OCI-LY1 (cell line): ENCODE results near the gene RHEB.

Experiments
- EZH2 ChIP-seq: fragments of 200-600 bp; sonication (generic), shearing (Covaris generic); IDR thresholded peaks from 2 replicates; pipeline ENCODE4 v1.8.0; 2017; ENCODE audit warnings: borderline replicate concordance, mixed run types, mild to moderate bottlenecking, antibody characterized with exemption, low read length, moderate library complexity, mixed read lengths
- TF ChIP-seq, protein P1 (sequence below): fragments of 200-600 bp; sonication (generic), shearing (Covaris generic); IDR thresholded peaks from 2 replicates; pipeline ENCODE4 v1.5.1; 2017; ENCODE audit warnings: mild to moderate bottlenecking, antibody characterized with exemption, low read length, moderate library complexity, mixed read lengths

DNA sequence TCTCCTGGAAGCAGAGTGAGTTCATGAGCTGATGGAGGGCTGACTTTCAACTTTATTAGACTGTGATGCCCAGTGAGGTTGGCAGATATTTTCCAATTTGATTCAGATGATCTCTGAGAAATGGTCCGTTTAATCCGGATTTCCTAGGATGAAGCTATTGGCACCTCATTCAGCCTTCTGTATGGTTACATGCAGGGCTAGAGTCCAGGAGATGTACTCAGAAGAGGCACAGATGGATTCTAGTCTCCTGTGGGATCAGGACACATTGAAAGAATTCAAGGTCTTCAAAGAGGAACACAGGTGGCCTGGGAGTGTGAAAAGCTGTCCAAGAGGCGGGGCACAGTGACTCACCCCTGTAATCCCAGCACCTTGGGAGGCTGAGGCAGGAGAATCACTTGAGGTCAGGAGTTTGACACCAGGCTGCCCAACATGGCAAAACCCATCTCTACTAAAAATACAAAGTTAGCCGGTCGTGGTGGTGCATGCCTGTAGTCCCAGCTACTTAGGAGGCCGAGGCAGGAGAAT is 23.0 kb upstream of the RHEB start:
- TF ChIP-seq, protein P1, sequence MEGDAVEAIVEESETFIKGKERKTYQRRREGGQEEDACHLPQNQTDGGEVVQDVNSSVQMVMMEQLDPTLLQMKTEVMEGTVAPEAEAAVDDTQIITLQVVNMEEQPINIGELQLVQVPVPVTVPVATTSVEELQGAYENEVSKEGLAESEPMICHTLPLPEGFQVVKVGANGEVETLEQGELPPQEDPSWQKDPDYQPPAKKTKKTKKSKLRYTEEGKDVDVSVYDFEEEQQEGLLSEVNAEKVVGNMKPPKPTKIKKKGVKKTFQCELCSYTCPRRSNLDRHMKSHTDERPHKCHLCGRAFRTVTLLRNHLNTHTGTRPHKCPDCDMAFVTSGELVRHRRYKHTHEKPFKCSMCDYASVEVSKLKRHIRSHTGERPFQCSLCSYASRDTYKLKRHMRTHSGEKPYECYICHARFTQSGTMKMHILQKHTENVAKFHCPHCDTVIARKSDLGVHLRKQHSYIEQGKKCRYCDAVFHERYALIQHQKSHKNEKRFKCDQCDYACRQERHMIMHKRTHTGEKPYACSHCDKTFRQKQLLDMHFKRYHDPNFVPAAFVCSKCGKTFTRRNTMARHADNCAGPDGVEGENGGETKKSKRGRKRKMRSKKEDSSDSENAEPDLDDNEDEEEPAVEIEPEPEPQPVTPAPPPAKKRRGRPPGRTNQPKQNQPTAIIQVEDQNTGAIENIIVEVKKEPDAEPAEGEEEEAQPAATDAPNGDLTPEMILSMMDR, result no peak
- TF ChIP-seq EZH2, result no peak
